PFSK-1 (cell line): ENCODE measurements around the gene HTRA3.

Experiments
- FOXP2 ChIP-seq: optimal IDR thresholded peaks from 2 replicates; pipeline ENCODE3; 2011; ENCODE audit warnings: borderline replicate concordance, control low read depth, inconsistent platforms; ENCODE audit not compliant: insufficient read depth; ENCODE audit errors: extremely low read length, extremely low read depth
- POLR2AphosphoS5 ChIP-seq: IDR thresholded peaks from 2 replicates; pipeline ENCODE4 v1.6.1; 2012; ENCODE audit warnings: low read depth, mild to moderate bottlenecking, control low read depth, low read length, moderate library complexity
- REST ChIP-seq, 2 experiments: IDR thresholded peaks; 2 replicates each; pipeline versions ENCODE4 v1.6.1 to v1.8.0; 2011 to 2012; ENCODE audit warnings: low read depth in 2 of 2, low read length in 2 of 2, control low read depth in 1 of 2, inconsistent platforms in 1 of 2, mild to moderate bottlenecking in 1 of 2, moderate library complexity in 1 of 2; ENCODE audit not compliant: insufficient read depth in 1 of 2
- SIN3A ChIP-seq: IDR thresholded peaks from 2 replicates; pipeline ENCODE4 v1.6.1; 2012; ENCODE audit warnings: mild to moderate bottlenecking, low read length, moderate library complexity, borderline replicate concordance; ENCODE audit not compliant: insufficient read depth
- TAF1 ChIP-seq: IDR thresholded peaks from 2 replicates; pipeline ENCODE4 v1.6.1; 2012; ENCODE audit warnings: low read length, control low read depth, borderline replicate concordance; ENCODE audit not compliant: insufficient read depth

HTRA3 gene

GRCh38 chr4:8227201-8227770 is 42.3 kb upstream of the HTRA3 start:
- no peak for TF ChIP-seq SIN3A
- no peak for TF ChIP-seq REST (IDR thresholded peaks at IDR 0.05; ENCODE audit: insufficient read depth in 1 of 2, low read depth in 2 of 2, low read length in 2 of 2)
- no peak for TF ChIP-seq FOXP2
- TF ChIP-seq TAF1, result no peak
- TF ChIP-seq POLR2AphosphoS5, result no peak

GRCh38 chr4:8227771-8228318 is 41.7 kb upstream of the HTRA3 start:
- TF ChIP-seq FOXP2, result no peak
- no peak for TF ChIP-seq TAF1
- no peak for TF ChIP-seq REST (IDR thresholded peaks at IDR 0.05; ENCODE audit: insufficient read depth in 1 of 2, low read depth in 2 of 2, low read length in 2 of 2)
- TF ChIP-seq SIN3A, result no peak
- no peak for TF ChIP-seq POLR2AphosphoS5

GRCh38 chr4:8228319-8229250 is 41.0 kb upstream of the HTRA3 start:
- no peak for TF ChIP-seq REST (IDR thresholded peaks at IDR 0.05; ENCODE audit: insufficient read depth in 1 of 2, low read depth in 2 of 2, low read length in 2 of 2)
- TF ChIP-seq SIN3A, result no peak
- TF ChIP-seq FOXP2, result no peak
- no peak for TF ChIP-seq POLR2AphosphoS5
- no peak for TF ChIP-seq TAF1

GRCh38 chr4:8229331-8229975 is 40.1 kb upstream of the HTRA3 start:
- TF ChIP-seq REST (IDR thresholded peaks at IDR 0.05; ENCODE audit: insufficient read depth in 1 of 2, low read depth in 2 of 2, low read length in 2 of 2) (no peak), TAF1 (no peak)
